ENCODE measurements around the gene MBTPS2.
"Not testable (repeated sequence)": the region's sequence is repeated elsewhere in the genome, so short reads cannot be mapped to it uniquely, and the experiment has no call there.

MBTPS2 gene

GRCh38 chrX:21839334-21840192 lies at the start of gene MBTPS2:
Gene MBTPS2 (plus strand): TSS chrX:21839617. CDS start chrX:21839735, 118 bp downstream.
- peak; percentile 70 for DNase-seq

- DNase-seq, result no peak
These were observed 40.7 kb upstream of the MBTPS2 start for GRCh38 chrX:21798677-21799219.

- DNase-seq, result no peak
These were observed 39.6 kb upstream of the MBTPS2 start for GRCh38 chrX:21799767-21800166.

- no peak for DNase-seq
These were observed 39.1 kb upstream of the MBTPS2 start for GRCh38 chrX:21800344-21800770.

GRCh38 chrX:21802054-21802670 lies 37.3 kb upstream of the MBTPS2 start:
- no peak for DNase-seq

- DNase-seq, result no peak
These were observed 36.6 kb upstream of the MBTPS2 start for GRCh38 chrX:21802839-21803238.

GRCh38 chrX:21806691-21807090 lies 32.7 kb upstream of the MBTPS2 start:
- no peak for DNase-seq

- no peak for DNase-seq
These were observed 27.6 kb upstream of the MBTPS2 start for GRCh38 chrX:21811832-21812231.

GRCh38 chrX:21812628-21813027 lies 26.8 kb upstream of the MBTPS2 start:
- DNase-seq, result no peak

GRCh38 chrX:21813612-21814368 lies 25.6 kb upstream of the MBTPS2 start:
- DNase-seq, result no peak

GRCh38 chrX:21816136-21816535 lies 23.3 kb upstream of the MBTPS2 start:
- no peak for DNase-seq

- DNase-seq, result not testable (repeated sequence)
These were observed 19.2 kb upstream of the MBTPS2 start for GRCh38 chrX:21820170-21820569.

GRCh38 chrX:21821875-21822274 lies 17.5 kb upstream of the MBTPS2 start:
- DNase-seq, result no peak

GRCh38 chrX:21831496-21831895 lies 7.9 kb upstream of the MBTPS2 start:
- DNase-seq, result no peak

GRCh38 chrX:21837056-21837455 lies 2.4 kb upstream of the MBTPS2 start:
- no peak for DNase-seq

GRCh38 chrX:21838937-21839333 lies 482 bp upstream of the MBTPS2 start:
- no peak for DNase-seq

GRCh38 chrX:21840193-21840545 lies 752 bp downstream of the MBTPS2 start:
- DNase-seq, result no peak

GRCh38 chrX:21843179-21843578 lies 3.8 kb downstream of the MBTPS2 start:
- no peak for DNase-seq

GRCh38 chrX:21845096-21845495 lies 5.7 kb downstream of the MBTPS2 start:
- DNase-seq, result no peak

- DNase-seq, result no peak
These were observed 7.9 kb downstream of the MBTPS2 start for GRCh38 chrX:21847342-21847741.

GRCh38 chrX:21853578-21853977 lies 14.2 kb downstream of the MBTPS2 start:
- no peak for DNase-seq

GRCh38 chrX:21855937-21856415 lies 16.6 kb downstream of the MBTPS2 start, which contains the start of gene YY2:
Gene YY2 (plus strand): TSS chrX:21855987. CDS start chrX:21856485, 498 bp downstream.
- no peak for DNase-seq

- no peak for DNase-seq
These were observed 17.1 kb downstream of the MBTPS2 start for GRCh38 chrX:21856504-21856903.

Measured in activated CD4-positive, CD25-positive, alpha-beta regulatory T cell treated with anti-CD3 and anti-CD28 coated beads, Interleukin-2, amount 50 U/mL, for 72 hours (primary cell).